Measurements from ENCODE around the gene APBA2. TPM values are rescaled to one million over a fixed set of nuclear protein-coding genes. Genes with fewer than 3 reads are reported as not detected.
"Not testable (repeated sequence)": the region's sequence is repeated elsewhere in the genome, so short reads cannot be mapped to it uniquely, and the experiment has no call there.

APBA2 gene
- total RNA-seq, 1 experiment from 2014 or later, result 13.2 TPM

- no peak for DNase-seq (ENCODE audit: low spot score)
Observed at GRCh38 chr15:28997791-28998190, 112.0 kb downstream of the APBA2 start.

- DNase-seq (ENCODE audit: low spot score), result no peak
Observed at GRCh38 chr15:28998511-28998910, 112.7 kb downstream of the APBA2 start.

GRCh38 chr15:29003191-29003839 lies 117.5 kb downstream of the APBA2 start:
- DNase-seq (ENCODE audit: low spot score), result no peak

DNA sequence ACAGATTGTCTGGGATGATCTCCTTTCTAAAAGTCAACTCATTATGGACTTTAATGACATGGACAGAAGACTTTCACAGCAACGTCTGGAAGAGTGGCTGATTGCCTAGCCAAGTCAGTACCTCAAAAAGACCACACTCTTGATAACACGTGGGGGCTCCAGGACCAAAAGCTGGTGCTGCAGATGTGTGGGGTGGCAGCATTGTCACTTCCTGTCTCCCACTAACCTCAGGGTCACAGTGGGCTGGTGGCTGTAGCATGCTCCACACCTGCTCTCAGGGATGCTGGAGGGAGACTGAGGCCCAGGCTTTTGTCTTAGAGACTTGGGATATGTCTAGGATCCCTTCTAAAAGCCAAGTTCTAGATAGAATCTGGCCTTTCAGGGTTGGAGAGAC lies 118.1 kb downstream of the APBA2 start:
- no peak for DNase-seq (ENCODE audit: low spot score)

GRCh38 chr15:29005931-29006330 lies 120.2 kb downstream of the APBA2 start:
- DNase-seq (ENCODE audit: low spot score), result no peak

GRCh38 chr15:29008846-29009245 lies 123.1 kb downstream of the APBA2 start:
- no peak for DNase-seq (ENCODE audit: low spot score)

DNA sequence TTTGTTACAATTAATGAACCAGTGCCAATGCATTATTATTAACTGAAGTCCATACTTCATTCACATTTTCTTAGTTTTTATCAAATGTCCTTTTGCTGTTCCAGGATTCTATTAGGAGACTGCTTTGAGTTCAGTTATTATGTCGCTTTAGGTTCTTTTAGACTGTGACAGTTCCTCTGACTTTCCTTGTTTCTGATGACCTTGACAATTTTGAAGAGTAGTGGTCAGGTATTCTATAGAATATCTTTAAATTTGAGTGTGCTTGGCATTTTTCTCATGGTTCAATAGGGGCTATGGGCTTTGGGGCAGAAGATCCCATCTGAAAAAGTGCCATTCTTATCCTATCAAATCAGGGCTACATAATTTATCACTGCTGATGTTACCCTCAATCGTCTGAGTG lies 126.3 kb downstream of the APBA2 start:
- no peak for DNase-seq (ENCODE audit: low spot score)

DNA sequence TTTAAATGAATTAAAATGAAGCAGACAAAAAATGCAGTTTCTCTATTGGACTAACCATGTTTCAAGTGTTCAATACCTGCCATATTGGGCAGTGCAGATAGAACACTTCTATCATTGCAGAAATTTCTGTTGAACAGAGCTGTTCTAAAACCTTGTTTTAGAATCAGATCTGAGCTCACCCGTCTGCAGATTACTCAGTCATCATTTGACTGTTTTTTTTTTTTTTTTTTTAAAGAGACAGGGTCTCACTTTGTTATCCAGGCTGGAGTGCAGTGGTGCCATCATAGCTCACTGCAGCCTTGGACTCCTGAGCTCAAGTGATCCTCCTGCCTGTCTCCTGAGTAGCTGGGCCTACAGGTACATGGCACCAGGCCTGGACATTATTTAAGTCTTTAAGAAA lies 128.7 kb downstream of the APBA2 start:
- DNase-seq (ENCODE audit: low spot score), result no peak

- DNase-seq (ENCODE audit: low spot score), result no peak
Observed at GRCh38 chr15:29016518-29016917, 130.7 kb downstream of the APBA2 start.

- no peak for DNase-seq (ENCODE audit: low spot score)
Observed at GRCh38 chr15:29018120-29018805, 132.5 kb downstream of the APBA2 start.

DNA sequence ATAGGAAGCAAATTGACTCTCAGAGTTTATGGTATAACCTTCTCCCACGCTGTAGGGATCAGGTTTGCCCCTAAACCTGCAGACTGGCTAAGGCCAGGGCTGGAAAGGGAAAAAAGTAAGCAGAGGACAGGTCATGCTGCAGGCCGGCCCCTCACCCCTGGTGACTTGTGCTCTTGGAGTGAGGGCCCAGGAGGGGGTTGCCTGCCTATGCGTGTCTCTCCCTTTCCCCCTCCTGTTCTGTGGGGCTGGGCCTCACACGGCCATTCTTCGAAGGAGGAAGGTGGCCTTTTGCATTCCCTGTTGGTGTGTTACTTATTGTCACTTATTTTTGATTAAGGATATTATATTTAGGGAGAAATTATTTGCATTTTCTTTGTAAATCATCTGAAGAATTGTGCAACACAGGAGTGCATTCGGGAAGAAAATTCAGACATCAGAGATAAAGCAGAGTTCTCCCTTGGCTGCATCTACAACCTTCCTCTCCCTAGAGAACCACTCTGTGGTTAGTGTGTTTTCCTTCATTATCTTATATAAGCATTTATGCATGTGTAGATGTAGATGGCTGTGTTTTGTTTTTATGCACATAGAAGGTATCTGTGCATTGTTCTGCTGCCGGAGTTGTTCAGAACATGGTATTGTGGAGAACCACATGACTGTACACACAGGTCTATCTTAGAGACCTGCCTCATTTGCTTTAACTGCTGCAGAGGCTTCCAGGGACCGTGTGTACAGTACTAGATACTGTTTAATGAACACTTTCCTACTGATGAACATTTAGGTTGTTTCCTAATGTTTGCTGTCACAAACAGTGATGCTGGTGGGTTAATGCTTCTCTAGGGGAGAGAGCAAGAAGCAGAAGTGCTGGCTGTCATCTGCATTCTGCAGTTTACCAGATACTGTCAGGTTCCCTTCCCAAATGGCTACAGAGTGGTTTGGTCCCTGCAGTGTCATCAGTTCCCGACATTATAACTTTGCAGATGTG lies 133.5 kb downstream of the APBA2 start:
- no peak for DNase-seq (ENCODE audit: low spot score)

DNA sequence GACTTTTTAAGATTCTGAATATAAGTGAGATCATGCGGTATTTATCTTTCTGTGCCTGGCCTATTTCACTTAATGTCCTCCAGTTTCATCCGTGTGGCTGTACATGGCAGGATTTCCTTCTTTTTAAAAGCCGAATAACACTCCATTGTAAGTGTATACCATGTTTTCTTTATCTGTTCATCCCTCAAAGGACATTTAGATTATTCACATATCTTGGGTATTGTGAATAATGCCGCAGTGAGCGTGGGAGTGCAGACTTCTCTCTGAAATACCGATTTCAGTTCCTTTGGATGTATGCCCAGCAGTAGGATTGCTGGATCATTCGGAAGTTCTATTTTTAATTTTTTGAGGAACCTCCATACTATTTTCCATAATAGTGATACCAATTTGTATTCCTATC lies 136.1 kb downstream of the APBA2 start:
- no peak for DNase-seq (ENCODE audit: low spot score)

DNA sequence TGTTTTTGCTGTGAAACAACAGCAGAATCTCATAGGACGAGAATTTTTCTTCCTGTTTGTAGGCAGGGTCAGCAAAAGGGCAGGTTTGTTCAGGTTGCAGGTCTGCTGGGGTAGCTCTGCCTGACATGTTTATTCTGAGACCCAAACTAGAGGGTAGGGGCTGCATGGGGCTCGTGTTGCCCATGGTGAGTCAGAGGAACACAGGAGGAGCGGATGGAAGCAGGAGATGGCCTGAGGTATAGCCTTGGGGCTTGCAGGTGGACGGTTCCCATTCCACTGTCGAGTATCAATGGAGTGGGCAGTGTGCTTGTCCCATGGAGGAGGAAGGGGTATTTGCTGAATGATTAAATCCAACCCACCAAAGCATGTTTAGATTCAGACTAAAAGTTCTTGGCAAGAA lies 138.9 kb downstream of the APBA2 start:
- DNase-seq (ENCODE audit: low spot score), result no peak

GRCh38 chr15:29025411-29025810 lies 139.6 kb downstream of the APBA2 start:
- not testable (repeated sequence) for DNase-seq (ENCODE audit: low spot score)

DNA sequence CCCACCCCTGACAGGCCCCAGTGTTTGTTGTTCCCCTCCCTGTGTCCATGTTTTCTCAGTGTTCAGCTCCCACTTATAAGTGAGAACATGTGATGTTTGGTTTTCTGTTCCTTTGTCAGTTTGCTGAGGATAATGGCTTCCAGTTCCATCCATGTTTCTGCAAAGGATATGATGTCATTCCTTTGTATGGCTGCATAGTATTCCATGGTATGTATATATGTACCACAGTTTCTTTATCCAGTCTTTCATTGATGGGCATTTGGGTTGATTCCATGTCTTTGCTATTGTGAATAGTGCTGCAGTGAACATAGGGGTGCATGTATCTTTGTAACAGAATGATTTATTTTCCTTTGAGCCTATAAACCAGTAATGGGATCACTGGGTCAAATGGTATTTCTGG lies 142.4 kb downstream of the APBA2 start:
- not testable (repeated sequence) for DNase-seq (ENCODE audit: low spot score)

GRCh38 chr15:29029651-29030195 lies 143.9 kb downstream of the APBA2 start:
- DNase-seq (ENCODE audit: low spot score), result no peak

- DNase-seq (ENCODE audit: low spot score), result no peak
Observed at GRCh38 chr15:29031502-29032228, 145.9 kb downstream of the APBA2 start.

- no peak for DNase-seq (ENCODE audit: low spot score)
Observed at GRCh38 chr15:29032229-29032625, 146.5 kb downstream of the APBA2 start.

GRCh38 chr15:29032751-29033150 lies 147.0 kb downstream of the APBA2 start:
- no peak for DNase-seq (ENCODE audit: low spot score)

DNA sequence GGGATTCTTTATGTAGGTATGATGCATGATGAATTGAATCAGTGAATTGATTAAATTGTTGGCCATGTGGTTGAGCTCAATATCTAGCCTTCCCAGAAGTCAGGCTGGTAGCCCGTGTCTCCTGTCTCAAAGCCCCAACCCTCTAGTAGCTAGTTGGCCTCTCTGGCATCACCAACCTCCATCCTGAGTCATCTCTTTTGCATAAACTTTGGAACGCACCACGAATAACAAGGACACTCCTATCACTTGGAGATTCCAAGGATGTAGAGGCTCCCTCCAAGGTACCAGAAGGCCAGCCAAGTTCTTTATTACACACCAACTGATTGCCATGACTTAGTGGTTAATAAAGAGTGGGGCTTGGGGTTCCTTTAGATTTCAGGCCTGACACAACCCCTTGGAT lies 148.4 kb downstream of the APBA2 start:
- peak; percentile 19 for DNase-seq (ENCODE audit: low spot score)

GRCh38 chr15:29034593-29035335 lies 149.0 kb downstream of the APBA2 start:
- no peak for DNase-seq (ENCODE audit: low spot score)

All from H4 (cell line).